Liver (tissue), 9 donors: ENCODE measurements around the gene ANKRD44. TPM values are rescaled to one million over a fixed set of nuclear protein-coding genes. Genes with fewer than 3 reads are reported as not detected.

Source experiments
- DNase-seq: peaks from one replicate; pipeline ENCODE4 v3.0.0-alpha.2; 2017; ENCODE audit warnings: low spot score
- H3K27ac ChIP-seq, 2 donors: one replicate each; pipeline ENCODE4 v1.7.0; 2013; ENCODE audit warnings: inconsistent platforms in 2 of 2, low read length in 2 of 2, control low read depth in 1 of 2, low read depth in 1 of 2, mild to moderate bottlenecking in 1 of 2
- H3K27me3 ChIP-seq, 4 donors: one replicate each; pipeline versions ENCODE4 v1.6.1 to v1.7.0; 2013; ENCODE audit warnings: low read length in 3 of 4, inconsistent platforms in 1 of 4, mild to moderate bottlenecking in 1 of 4, moderate library complexity in 1 of 4; ENCODE audit not compliant: control insufficient read depth in 4 of 4, insufficient read depth in 4 of 4
- H3K36me3 ChIP-seq, 4 donors: one replicate each; pipeline versions ENCODE4 v1.6.1 to v1.7.0; 2013; ENCODE audit warnings: low read length in 3 of 4, mild to moderate bottlenecking in 3 of 4, low read depth in 1 of 4, moderate library complexity in 1 of 4; ENCODE audit not compliant: control insufficient read depth in 4 of 4, insufficient read depth in 3 of 4
- H3K4me1 ChIP-seq, 4 donors: one replicate each; pipeline versions ENCODE4 v1.6.1 to v1.7.0; 2013; ENCODE audit warnings: low read length in 3 of 4, mild to moderate bottlenecking in 3 of 4, moderate library complexity in 1 of 4; ENCODE audit not compliant: control insufficient read depth in 4 of 4, insufficient read depth in 4 of 4
- H3K4me3 ChIP-seq, 3 donors: one replicate each; pipeline versions ENCODE4 v1.6.1 to v1.7.0; 2013; ENCODE audit warnings: low read length in 3 of 3, control low read depth in 1 of 3, low read depth in 1 of 3, mild to moderate bottlenecking in 1 of 3
- H3K9ac ChIP-seq, 2 donors: one replicate each; pipeline ENCODE4 v1.7.0; 2013; ENCODE audit warnings: low read length in 2 of 2, mild to moderate bottlenecking in 2 of 2, moderate library complexity in 2 of 2, control low read depth in 1 of 2, low read depth in 1 of 2
- H3K9me3 ChIP-seq, 4 donors: one replicate each; pipeline versions ENCODE4 v1.6.1 to v1.7.0; 2013; ENCODE audit warnings: low read length in 3 of 4; ENCODE audit not compliant: control insufficient read depth in 4 of 4
- FOXA1 ChIP-seq: IDR thresholded peaks from 2 replicates; pipeline ENCODE4 v1.6.1; 2016; ENCODE audit warnings: antibody characterized with exemption
- FOXA2 ChIP-seq: IDR thresholded peaks from 2 replicates; pipeline ENCODE4 v1.6.1; 2016; ENCODE audit warnings: antibody characterized with exemption
- HNF4A ChIP-seq, 2 donors: conservative IDR thresholded peaks; 2 replicates each; pipeline ENCODE4 v1.6.1; 2016; ENCODE audit warnings: antibody characterized with exemption in 2 of 2, mild to moderate bottlenecking in 2 of 2
- HNF4G ChIP-seq: IDR thresholded peaks from 2 replicates; pipeline ENCODE4 v1.6.1; 2016; ENCODE audit warnings: antibody characterized with exemption
- JUND ChIP-seq, 2 donors: IDR thresholded peaks; 2 replicates each; pipeline ENCODE4 v1.6.1; 2016; ENCODE audit warnings: antibody characterized with exemption in 2 of 2
- MAX ChIP-seq: IDR thresholded peaks from 2 replicates; pipeline ENCODE4 v1.6.1; 2016; ENCODE audit warnings: antibody characterized with exemption
- RXRA ChIP-seq, 2 donors: IDR thresholded peaks; 2 replicates each; pipeline ENCODE4 v1.6.1; 2017 to 2018; ENCODE audit warnings: antibody characterized with exemption in 2 of 2, mild to moderate bottlenecking in 1 of 2
- TAF1 ChIP-seq: conservative IDR thresholded peaks from 2 replicates; pipeline ENCODE4 v1.6.1; 2016; ENCODE audit warnings: antibody characterized with exemption, mild to moderate bottlenecking
- YY1 ChIP-seq: IDR thresholded peaks from 2 replicates; pipeline ENCODE4 v1.6.1; 2016; ENCODE audit warnings: antibody characterized with exemption, mild to moderate bottlenecking
- ZBTB33 ChIP-seq: IDR thresholded peaks from 2 replicates; pipeline ENCODE4 v1.6.1; 2016; ENCODE audit warnings: antibody characterized with exemption
- WGBS: extraction: QIAGEN DNeasy Blood & Tissue Kit; methylation state at CpG from one replicate; pipeline ENCODE4 v1.1.7; 2013; 5-methylcytosine and 5-hydroxymethylcytosine counted together
- polyA plus RNA-seq, 2 donors: library from polyadenylated mRNA; stranded (reverse) in 1 of 2; unstranded in 1 of 2; fragments of 200-250 nt in 1 of 2; fragments of >200 nt in 1 of 2; fragmentation: Nextera tagmentation in 1 of 2; extraction: Ambion mirVana in 1 of 2; gene quantifications; one replicate each; pipeline versions ENCODE4 v1.2.1 to v1.2.3, GENCODE V29; 2013 to 2015
- total RNA-seq, 2 donors: library from RNA; depleted of rRNA; stranded (reverse); fragments of >200 nt; gene quantifications; one replicate each; pipeline ENCODE4 v1.2.3, GENCODE V29; 2014
- TF ChIP-seq, protein P1 (sequence below): fragments of 150-350 bp; IDR thresholded peaks from 2 replicates; pipeline ENCODE4 v1.5.1; 2017; ENCODE audit warnings: improper control_type of control experiment, low read depth, low read length; ENCODE audit not compliant: missing input control
- TF ChIP-seq, protein P2 (sequence below): IDR thresholded peaks from 2 replicates; pipeline ENCODE4 v1.6.1; 2016; ENCODE audit warnings: antibody characterized with exemption
- donor health status: healthy.
- donor health status: healthy.
- donor health status: healthy.
- donor health status: healthy.
- donor health status: healthy.

ANKRD44 gene
- total and polyA plus RNA-seq, 4 donors = 3.8 to 18.2 (median 6.8) TPM

DNA sequence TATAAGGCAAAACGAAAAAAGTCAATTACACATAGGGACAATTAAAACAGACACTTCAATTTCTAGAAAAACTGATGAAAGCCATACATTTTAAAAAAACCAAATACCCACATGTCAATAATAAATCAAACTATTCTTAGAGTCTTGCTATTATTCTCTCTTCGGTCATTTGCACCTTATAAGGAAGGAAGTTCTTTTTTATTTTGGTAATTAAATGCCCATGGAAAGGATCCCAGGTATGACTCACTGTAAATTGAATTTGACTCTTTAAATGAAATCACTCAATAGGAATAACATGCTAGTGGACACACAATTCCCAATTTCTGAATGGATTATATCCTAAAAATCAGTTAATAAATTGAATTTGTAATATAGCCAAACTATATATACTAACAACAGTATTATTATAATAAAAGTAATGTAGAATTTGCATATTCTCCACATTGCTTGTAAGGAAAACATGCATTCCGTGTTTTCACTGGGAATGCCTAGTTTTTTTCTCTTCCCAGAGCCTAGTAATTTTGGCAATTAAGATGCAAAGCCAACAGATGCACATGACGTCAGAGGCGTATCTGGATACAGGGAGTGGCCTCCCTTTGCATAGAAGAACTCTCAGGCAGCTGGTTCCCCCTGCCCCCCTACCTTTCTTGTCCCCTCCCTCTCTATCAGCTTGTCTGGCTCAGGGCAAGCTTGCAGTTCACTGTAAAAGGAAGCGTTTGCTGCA, 230.6 kb downstream of the ANKRD44 start:
- Histone ChIP-seq H3K9me3 (no peaks in the 10 kb centered on the region), H3K27ac (no peak overlapping the region), H3K36me3 (peaks cover 3 to 5% (median 5%) of the 10 kb centered on the region in 4 donors), H3K4me1 (no peaks in the 10 kb centered on the region), H3K27me3 (no peaks in the 10 kb centered on the region), H3K9ac (no peak overlapping the region), H3K4me3 (no peak overlapping the region)
- WGBS = 89% methylated on average over 6 of the region's 6 CpGs
- TF ChIP-seq HNF4A (conservative IDR thresholded peaks at IDR 0.05) (no peak), HNF4G (no peak), RXRA (IDR thresholded peaks at IDR 0.05) (no peak), TAF1 (no peak), FOXA1 (no peak), JUND (IDR thresholded peaks at IDR 0.05) (no peak), MAX (no peak), ZBTB33 (no peak)
- TF ChIP-seq, protein P1, sequence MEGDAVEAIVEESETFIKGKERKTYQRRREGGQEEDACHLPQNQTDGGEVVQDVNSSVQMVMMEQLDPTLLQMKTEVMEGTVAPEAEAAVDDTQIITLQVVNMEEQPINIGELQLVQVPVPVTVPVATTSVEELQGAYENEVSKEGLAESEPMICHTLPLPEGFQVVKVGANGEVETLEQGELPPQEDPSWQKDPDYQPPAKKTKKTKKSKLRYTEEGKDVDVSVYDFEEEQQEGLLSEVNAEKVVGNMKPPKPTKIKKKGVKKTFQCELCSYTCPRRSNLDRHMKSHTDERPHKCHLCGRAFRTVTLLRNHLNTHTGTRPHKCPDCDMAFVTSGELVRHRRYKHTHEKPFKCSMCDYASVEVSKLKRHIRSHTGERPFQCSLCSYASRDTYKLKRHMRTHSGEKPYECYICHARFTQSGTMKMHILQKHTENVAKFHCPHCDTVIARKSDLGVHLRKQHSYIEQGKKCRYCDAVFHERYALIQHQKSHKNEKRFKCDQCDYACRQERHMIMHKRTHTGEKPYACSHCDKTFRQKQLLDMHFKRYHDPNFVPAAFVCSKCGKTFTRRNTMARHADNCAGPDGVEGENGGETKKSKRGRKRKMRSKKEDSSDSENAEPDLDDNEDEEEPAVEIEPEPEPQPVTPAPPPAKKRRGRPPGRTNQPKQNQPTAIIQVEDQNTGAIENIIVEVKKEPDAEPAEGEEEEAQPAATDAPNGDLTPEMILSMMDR = no peak
- TF ChIP-seq, protein P2, sequence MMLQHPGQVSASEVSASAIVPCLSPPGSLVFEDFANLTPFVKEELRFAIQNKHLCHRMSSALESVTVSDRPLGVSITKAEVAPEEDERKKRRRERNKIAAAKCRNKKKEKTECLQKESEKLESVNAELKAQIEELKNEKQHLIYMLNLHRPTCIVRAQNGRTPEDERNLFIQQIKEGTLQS = no peak
- DNase-seq = no peak

- TF ChIP-seq ZBTB33 (no peak), YY1 (no peak), FOXA2 (no peak)
- Histone ChIP-seq H3K27me3 (no peaks in the 10 kb centered on the region), H3K9ac (no peak overlapping the region), H3K9me3 (no peaks in the 10 kb centered on the region), H3K4me3 (no peak overlapping the region), H3K36me3 (peaks cover 5% of the 10 kb centered on the region in 4 donors), H3K4me1 (no peaks in the 10 kb centered on the region), H3K27ac (no peak overlapping the region)
- 91% methylated on average over 3 of the region's 3 CpGs for WGBS
- DNase-seq = no peak
These were observed 231.2 kb downstream of the ANKRD44 start for GRCh38 chr2:197079414-197079813.
